Astrocyte of the cerebellum (primary cell): ENCODE data around the gene BRD1.
A peak's percentile ranks its signal among the peaks of the same experiment; 100 is the strongest.

ENCODE experiments used
- DNase-seq: peaks from one replicate; pipeline ENCODE4 v3.0.0-alpha.2; 2011; ENCODE audit warnings: low read depth
- H3K4me3 ChIP-seq: 2 replicates; pipeline ENCODE4 v1.5.1; 2011; ENCODE audit warnings: mild to moderate bottlenecking, low read depth, low read length, moderate library complexity
- in situ Hi-C: cut with HindIII; loops from 2 replicates; pipeline ENCODE4 v1.10.0; 2017; ENCODE audit warnings: low sequenced_read_pairs
- TF ChIP-seq, protein P1 (sequence below): IDR thresholded peaks from 2 replicates; pipeline ENCODE4 v1.5.1; 2012; ENCODE audit warnings: low read length, low read depth, moderate library complexity, mild to moderate bottlenecking; ENCODE audit errors: missing control alignments

The BRD1 gene

DNA sequence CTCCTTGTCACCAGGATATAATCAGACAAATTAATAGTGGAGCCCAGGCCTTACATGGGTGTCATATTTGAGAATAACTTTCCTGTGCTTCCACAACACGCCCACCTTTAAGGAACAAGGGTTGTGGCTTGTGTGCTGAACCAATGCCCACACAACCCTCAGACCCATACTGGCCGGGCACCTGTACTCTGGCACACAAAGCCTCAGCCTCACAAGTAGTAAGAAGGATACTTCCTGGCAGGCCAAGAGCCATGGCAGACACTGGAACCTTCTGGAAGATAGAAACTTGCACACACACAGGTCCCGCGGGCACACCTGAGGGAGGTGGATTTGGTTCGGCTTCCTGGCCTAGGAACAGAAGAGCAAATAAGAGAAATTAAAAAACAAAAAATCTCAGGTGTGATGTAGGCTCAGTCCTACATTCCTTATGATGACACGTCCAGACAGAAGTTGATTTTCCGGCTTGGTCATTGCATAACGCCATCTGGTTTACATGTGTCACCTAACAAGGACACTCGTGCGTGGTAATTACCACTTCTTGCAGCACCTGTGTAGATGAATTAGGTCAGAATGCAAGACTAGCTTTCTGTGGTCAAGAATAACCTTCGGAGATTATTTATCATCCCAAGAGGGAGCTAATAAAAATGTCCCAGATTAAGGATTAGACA is 5.8 kb upstream of the BRD1 start:
- no peak overlapping the region for H3K4me3 ChIP-seq
- TF ChIP-seq, protein P1, sequence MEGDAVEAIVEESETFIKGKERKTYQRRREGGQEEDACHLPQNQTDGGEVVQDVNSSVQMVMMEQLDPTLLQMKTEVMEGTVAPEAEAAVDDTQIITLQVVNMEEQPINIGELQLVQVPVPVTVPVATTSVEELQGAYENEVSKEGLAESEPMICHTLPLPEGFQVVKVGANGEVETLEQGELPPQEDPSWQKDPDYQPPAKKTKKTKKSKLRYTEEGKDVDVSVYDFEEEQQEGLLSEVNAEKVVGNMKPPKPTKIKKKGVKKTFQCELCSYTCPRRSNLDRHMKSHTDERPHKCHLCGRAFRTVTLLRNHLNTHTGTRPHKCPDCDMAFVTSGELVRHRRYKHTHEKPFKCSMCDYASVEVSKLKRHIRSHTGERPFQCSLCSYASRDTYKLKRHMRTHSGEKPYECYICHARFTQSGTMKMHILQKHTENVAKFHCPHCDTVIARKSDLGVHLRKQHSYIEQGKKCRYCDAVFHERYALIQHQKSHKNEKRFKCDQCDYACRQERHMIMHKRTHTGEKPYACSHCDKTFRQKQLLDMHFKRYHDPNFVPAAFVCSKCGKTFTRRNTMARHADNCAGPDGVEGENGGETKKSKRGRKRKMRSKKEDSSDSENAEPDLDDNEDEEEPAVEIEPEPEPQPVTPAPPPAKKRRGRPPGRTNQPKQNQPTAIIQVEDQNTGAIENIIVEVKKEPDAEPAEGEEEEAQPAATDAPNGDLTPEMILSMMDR, result no peak
- in situ Hi-C loops, result no loop called here
- no peak for DNase-seq

DNA sequence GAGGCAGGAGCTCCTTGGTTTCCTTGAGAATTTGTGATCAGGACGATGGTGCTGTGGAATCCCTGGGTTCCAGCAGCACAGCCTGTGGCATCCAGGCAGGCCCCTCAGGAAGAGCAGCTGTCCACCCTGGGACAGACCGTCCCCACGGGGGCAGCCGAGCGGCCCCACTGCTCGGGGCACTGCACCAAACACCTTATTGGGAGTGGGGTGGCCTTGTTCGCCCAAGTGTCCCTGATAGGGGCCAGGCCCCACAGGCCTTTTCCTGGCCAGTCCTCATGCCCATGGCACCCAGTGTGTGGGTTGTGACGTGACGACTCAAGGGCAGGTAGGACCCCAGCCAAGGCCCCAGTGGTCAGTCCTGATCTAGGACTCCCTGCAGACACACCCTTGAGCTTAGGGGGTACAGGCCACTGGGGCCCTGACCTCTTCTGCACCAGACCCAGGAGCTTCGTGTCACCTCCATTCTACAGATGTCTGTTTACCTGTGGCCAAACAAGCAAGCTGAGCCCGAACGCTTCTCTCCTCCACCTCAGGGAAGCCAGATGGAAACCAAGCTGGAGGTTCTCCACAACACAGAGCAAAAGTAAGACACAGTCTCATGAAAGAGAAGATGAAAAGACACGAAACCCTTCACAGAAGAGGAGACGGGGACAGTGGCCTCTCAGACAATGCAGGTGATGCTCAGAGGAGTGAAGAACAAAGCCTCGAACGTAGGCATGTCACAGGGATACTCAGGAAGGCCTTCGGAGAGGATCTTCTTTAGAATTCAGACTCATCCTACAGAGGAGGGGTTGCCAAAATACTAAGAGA is 1.6 kb upstream of the BRD1 start:
- TF ChIP-seq, protein P1, result no peak
- DNase-seq, result no peak
- H3K4me3 ChIP-seq, result no peak overlapping the region
- in situ Hi-C loops, result no loop called here

- in situ Hi-C loops, result no loop called here
- no peak for DNase-seq
- TF ChIP-seq, protein P1, result no peak
- H3K4me3 ChIP-seq, result no peak overlapping the region
Observed at GRCh38 chr22:49828599-49828965, 909 bp upstream of the BRD1 start.

DNA sequence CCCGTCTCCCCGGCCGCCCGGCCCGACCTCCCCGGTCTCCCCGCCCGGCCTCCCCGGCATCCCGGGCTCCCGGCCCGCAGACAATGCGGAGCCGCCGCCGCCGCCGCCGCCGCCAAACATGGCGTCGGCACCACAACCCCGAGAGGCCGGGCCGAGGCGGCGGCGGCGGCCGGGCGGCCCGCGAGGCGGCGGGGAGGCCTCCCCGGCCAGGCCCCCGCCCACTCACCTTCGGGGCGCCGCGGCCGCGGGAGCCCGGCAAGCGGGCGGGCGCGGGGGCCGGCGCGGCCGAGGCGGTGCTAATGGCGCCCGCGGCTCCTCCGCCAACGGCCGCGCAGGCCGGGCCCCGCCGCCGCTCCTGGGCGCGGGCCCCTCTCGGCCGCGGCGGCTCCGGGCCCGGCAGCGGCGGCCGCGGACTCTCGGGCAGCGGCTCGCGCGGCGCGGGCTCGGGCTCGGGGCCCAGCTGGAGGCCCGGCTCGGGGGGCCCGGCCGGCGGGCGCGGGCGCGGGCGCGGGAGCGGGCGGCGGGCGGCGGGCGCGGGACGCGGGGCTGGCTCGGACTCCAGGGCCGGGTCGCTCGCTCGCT is 311 bp downstream of the BRD1 start:
- in situ Hi-C loops, result no loop called here
- no peak for DNase-seq
- H3K4me3 ChIP-seq, result peak overlapping the region; percentile 73
- TF ChIP-seq, protein P1, result no peak

GRCh38 chr22:49826603-49827270 is 936 bp downstream of the BRD1 start:
- H3K4me3 ChIP-seq, result peak overlapping the region; percentile 73
- in situ Hi-C loops, result no loop called here
- DNase-seq, result no peak

More at GRCh38 chr22:49826603-49827270, 936 bp downstream of the BRD1 start:
- TF ChIP-seq, protein P1, result no peak
